Mononuclear cell (primary cell): Measurements from ENCODE around the gene SEC14L3. TPM values are rescaled to one million over a fixed set of nuclear protein-coding genes. Genes with fewer than 3 reads are reported as not detected.

Source experiments
- H3K27me3 ChIP-seq: 2 replicates; pipeline ENCODE4 v1.6.0; 2011; ENCODE audit warnings: low read length, control low read depth; ENCODE audit not compliant: insufficient read depth
- H3K4me1 ChIP-seq: 2 replicates; pipeline ENCODE4 v1.5.1; 2011; ENCODE audit warnings: mild to moderate bottlenecking, low read length, control low read depth; ENCODE audit not compliant: insufficient read depth
- H3K4me3 ChIP-seq: 2 replicates; pipeline ENCODE4 v1.5.1; 2011; ENCODE audit warnings: mild to moderate bottlenecking, low read length, moderate library complexity
- H3K9me3 ChIP-seq: 2 replicates; pipeline ENCODE4 v1.5.1; 2011; ENCODE audit warnings: low read depth, mild to moderate bottlenecking, control low read depth, low read length
- total RNA-seq: library from RNA; depleted of rRNA; stranded (reverse); fragments of >200 nt; gene quantifications from one replicate; pipeline ENCODE4 v1.2.3, GENCODE V29; 2012

The SEC14L3 gene
- total RNA-seq, 1 donor: not detected

DNA sequence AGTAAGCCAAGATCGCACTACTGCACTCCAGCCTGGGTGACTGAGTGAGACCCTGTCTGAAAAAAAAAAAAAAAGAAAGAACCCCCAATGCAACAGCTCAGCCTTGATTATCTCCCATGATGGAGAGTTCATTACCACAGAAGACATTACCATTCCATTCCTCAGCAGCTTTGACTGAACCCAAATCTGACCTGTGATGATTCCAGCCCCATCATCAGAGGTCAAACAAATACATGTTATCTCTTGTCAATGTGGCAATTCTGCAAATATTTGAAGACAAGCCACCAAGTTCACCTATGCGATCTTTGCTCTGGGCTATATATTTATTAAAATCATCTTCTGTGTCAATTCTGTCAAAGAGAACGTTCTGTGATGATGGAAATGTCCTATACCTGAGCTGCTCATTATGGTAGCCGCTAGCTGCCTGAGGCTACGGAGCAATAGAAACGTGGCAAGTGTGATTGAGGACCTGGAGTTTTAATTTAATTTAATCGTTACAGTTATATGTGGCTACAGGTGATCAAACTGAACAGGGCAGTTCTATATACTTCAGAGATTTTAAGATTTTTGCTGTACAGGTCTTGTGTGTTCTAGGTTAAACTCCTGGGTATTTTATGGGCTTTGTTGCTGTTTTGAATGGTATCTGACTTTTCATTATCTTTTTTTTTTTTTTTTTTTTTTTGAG is 25.8 kb upstream of the SEC14L3 start:
- Histone ChIP-seq H3K4me1 (no peaks in the 10 kb centered on the region), H3K9me3 (no peaks in the 10 kb centered on the region), H3K4me3 (no peak overlapping the region), H3K27me3 (no peaks in the 10 kb centered on the region)

DNA sequence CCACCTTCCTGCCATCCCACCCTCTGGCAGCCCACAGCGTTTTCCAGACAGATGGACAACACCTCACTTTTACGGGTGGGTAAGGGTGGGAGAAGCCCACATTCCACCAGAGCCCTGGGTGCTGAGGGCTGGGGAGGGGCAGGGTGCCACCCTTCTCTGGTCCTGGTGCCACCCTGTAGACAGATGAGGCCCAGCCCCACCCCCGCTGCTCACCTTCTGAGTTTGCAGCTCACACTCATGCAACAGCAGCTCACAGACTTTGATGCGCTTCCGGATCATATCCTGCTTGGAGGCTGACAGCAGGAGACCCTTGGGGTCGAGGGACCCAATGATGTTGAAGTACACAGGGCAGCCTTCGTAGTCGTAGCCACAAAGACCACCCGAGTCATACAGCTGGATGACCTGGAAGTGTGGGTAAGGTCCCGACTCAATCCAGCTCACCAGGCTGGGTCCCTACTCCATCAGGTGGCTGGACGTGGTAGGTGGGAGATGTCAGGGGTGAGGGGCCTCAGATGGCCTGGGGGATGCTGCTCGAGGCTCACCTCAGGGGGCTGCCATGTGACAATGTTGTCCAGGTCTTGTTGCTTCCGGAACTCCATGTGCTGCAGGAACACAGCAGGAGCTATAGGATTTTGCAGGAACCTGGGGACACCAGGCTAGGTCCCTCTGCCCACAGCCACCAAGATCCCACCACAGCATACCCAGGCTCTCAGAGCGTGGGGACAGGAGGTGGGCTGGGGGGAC is 23.4 kb upstream of the SEC14L3 start:
- Histone ChIP-seq H3K27me3 (no peaks in the 10 kb centered on the region), H3K4me3 (no peak overlapping the region), H3K4me1 (no peaks in the 10 kb centered on the region), H3K9me3 (no peaks in the 10 kb centered on the region)

- Histone ChIP-seq H3K4me1 (no peaks in the 10 kb centered on the region), H3K27me3 (no peaks in the 10 kb centered on the region), H3K4me3 (no peak overlapping the region), H3K9me3 (no peaks in the 10 kb centered on the region)
These were observed 20.3 kb upstream of the SEC14L3 start for GRCh38 chr22:30492144-30492543.

- Histone ChIP-seq H3K4me3 (no peak overlapping the region), H3K27me3 (no peaks in the 10 kb centered on the region), H3K9me3 (no peaks in the 10 kb centered on the region), H3K4me1 (no peaks in the 10 kb centered on the region)
These were observed 19.6 kb upstream of the SEC14L3 start for GRCh38 chr22:30491381-30491780.

- Histone ChIP-seq H3K4me1 (no peaks in the 10 kb centered on the region), H3K9me3 (no peaks in the 10 kb centered on the region), H3K27me3 (no peaks in the 10 kb centered on the region), H3K4me3 (no peak overlapping the region)
These were observed 18.6 kb upstream of the SEC14L3 start for GRCh38 chr22:30490399-30490798.

DNA sequence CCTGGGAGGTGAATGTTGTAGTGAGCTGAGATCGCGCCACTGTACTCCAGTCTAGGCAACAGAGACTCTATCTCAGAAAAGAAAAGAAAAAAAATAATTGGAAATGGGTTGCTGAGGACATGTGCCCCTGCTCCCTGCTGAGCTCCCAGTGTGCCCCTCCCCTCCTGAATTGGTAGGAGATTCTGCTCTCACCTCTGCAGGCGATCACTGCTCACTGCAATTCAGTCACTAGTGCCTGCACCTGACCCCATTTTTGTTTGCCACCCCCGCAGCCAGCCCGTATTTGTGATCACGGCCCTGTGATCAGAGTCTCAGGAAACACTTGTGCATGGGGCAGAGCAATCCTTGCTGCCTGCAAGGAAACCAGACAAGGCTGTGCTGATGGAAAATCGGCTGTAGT is 16.3 kb upstream of the SEC14L3 start:
- H3K27me3 ChIP-seq: no peaks in the 10 kb centered on the region
- no peaks in the 10 kb centered on the region for H3K4me1 ChIP-seq
- H3K9me3 ChIP-seq: no peaks in the 10 kb centered on the region
- no peak overlapping the region for H3K4me3 ChIP-seq

DNA sequence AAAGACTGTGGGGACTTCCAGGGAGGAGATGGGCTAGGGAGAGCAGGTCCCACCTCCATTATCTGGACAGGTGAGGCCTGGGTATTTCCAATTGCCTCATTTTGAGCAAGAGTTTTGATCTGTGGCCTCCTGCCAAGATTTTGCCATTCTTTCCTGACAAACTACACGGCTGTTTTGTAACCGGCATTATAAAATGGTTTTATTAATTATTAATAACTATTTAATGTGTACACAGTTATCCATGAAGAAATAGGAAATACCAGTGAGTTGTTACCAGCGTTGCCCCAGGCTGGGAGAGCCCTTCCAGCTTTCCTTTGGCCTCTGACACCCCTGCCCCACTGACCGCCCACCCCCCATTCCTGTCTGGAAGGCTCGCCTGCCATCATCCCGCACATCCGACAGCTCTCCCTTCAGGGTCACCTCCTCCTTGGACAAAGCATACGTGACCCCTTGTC is 14.9 kb upstream of the SEC14L3 start:
- Histone ChIP-seq H3K4me3 (no peak overlapping the region), H3K4me1 (no peaks in the 10 kb centered on the region), H3K27me3 (no peaks in the 10 kb centered on the region), H3K9me3 (no peaks in the 10 kb centered on the region)

DNA sequence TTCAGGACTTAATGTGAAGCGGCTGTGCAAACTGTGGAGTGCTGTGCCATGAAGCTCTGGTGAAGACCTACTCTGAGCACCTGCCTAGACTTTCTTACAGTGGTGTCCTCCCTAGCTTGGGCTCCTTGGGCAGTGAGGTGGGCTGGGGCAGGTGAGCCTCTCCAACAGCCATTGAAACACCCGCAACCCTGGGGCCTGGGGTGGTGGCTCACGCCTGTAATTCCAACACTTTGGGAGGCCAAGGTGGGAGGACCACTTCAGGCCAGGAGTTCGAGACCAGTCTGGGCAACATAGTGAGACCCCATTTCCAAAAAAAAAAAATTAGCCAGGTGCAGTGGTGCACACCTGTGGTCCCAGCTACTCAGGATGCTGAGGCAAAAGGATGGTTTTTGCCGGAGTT is 14.3 kb upstream of the SEC14L3 start:
- Histone ChIP-seq H3K9me3 (no peaks in the 10 kb centered on the region), H3K27me3 (no peaks in the 10 kb centered on the region), H3K4me1 (no peaks in the 10 kb centered on the region), H3K4me3 (no peak overlapping the region)

DNA sequence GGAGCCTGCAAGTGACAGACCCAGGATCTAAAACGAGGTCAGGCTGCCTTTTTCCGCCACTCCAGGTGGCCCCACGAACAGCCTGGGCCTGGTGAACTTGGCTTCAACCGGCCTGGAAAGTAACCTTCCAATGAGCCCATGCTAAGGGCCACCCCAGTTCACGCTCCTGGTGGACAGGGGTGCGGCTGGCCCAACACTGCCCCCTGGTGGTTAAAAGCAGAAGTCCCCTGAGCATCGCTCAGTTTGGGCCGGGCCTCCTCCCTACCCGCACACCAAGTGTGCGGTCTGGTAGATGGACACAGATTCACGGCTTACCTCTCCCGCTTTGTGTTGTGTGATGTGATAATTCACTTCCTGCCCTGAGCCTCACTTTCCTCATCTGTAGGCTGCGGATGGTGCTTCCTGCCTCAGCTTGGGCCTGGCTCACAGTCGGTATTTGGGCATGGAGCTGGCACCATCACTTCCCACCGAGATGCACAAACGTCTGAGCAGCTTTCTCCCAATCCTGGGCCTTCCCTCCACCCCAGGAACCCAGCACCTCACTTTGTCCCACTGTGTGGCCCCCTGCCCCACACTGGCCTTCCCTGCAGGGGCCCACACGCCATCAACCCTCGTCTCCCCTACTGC is 13.7 kb upstream of the SEC14L3 start:
- no peaks in the 10 kb centered on the region for H3K27me3 ChIP-seq
- no peaks in the 10 kb centered on the region for H3K4me1 ChIP-seq
- H3K4me3 ChIP-seq: no peak overlapping the region
- no peaks in the 10 kb centered on the region for H3K9me3 ChIP-seq

- H3K9me3 ChIP-seq: no peaks in the 10 kb centered on the region
- no peak overlapping the region for H3K4me3 ChIP-seq
- no peaks in the 10 kb centered on the region for H3K4me1 ChIP-seq
- H3K27me3 ChIP-seq: no peaks in the 10 kb centered on the region
These were observed 11.4 kb upstream of the SEC14L3 start for GRCh38 chr22:30483169-30483568.

GRCh38 chr22:30481711-30482110 is 9.9 kb upstream of the SEC14L3 start:
- Histone ChIP-seq H3K4me3 (no peak overlapping the region), H3K4me1 (no peaks in the 10 kb centered on the region), H3K9me3 (no peaks in the 10 kb centered on the region), H3K27me3 (no peaks in the 10 kb centered on the region)

DNA sequence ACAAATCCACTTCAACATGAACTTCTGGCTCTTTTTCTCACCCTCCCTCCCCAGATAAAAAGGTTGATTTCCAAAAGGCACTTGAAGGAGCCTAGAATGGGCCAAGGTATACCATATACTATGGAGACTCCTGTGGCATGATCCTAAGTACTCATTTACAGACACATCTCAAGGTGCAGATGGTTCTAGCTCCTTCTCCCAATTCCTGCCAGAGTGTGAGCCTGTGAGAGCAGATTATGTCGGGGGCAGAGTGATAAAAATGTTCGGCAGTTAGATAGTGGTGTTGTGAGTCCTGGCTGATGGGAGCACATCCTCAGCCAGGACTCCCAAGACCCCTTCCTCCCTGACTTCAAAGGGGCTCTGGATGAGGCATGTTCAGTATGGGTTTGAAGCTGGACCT is 8.2 kb upstream of the SEC14L3 start:
- H3K4me3 ChIP-seq: no peak overlapping the region
- no peaks in the 10 kb centered on the region for H3K4me1 ChIP-seq

GRCh38 chr22:30474683-30475424 is 3.0 kb upstream of the SEC14L3 start:
- H3K4me3 ChIP-seq: no peak overlapping the region
- no peaks in the 10 kb centered on the region for H3K9me3 ChIP-seq
- H3K27me3 ChIP-seq: no peaks in the 10 kb centered on the region
- no peaks in the 10 kb centered on the region for H3K4me1 ChIP-seq

More for the DNA sequence above, 8.2 kb upstream of the SEC14L3 start:
- Histone ChIP-seq H3K9me3 (no peaks in the 10 kb centered on the region), H3K27me3 (no peaks in the 10 kb centered on the region)

GRCh38 chr22:30474121-30474520 is 2.3 kb upstream of the SEC14L3 start:
- no peaks in the 10 kb centered on the region for H3K9me3 ChIP-seq
- no peaks in the 10 kb centered on the region for H3K27me3 ChIP-seq
- H3K4me3 ChIP-seq: no peak overlapping the region
- no peaks in the 10 kb centered on the region for H3K4me1 ChIP-seq
